K562 (cell line): Measurements from ENCODE around the gene ZBTB9. TPM values are rescaled to one million over a fixed set of nuclear protein-coding genes. Genes with fewer than 3 reads are reported as not detected.

Experiments
- AFF1 ChIP-seq, 2 experiments: fragments of 450-650 bp; IDR thresholded peaks; 2 replicates each; pipeline ENCODE4 v1.6.1; 2018; ENCODE audit warnings: mild to moderate bottlenecking in 2 of 2, low read depth in 1 of 2; ENCODE audit not compliant: partially characterized antibody in 2 of 2
- CREB1 ChIP-seq, 2 experiments: sonication (generic) in 1 of 2; formaldehyde crosslinking in 1 of 2; IDR thresholded peaks; 2 replicates each; pipeline versions ENCODE4 v1.6.1 to v1.8.0; 2012 to 2022; ENCODE audit warnings: inconsistent platforms in 1 of 2, mild to moderate bottlenecking in 1 of 2, missing genetic modification reagents in 1 of 2, moderate library complexity in 1 of 2
- DACH1 ChIP-seq: fragments of 450-650 bp; IDR thresholded peaks from 2 replicates; pipeline ENCODE4 v1.6.1; 2018; ENCODE audit not compliant: partially characterized antibody
- NKRF ChIP-seq: fragments of 450-650 bp; IDR thresholded peaks from 2 replicates; pipeline ENCODE4 v1.6.1; 2016; ENCODE audit warnings: borderline replicate concordance
- PREB ChIP-seq: sonication (generic); formaldehyde crosslinking; IDR thresholded peaks from 2 replicates; pipeline ENCODE4 v1.8.1; 2023; ENCODE audit warnings: mild to moderate bottlenecking, missing genetic modification reagents
- SREBF1 ChIP-seq: fragments of 150-350 bp; IDR thresholded peaks from 2 replicates; pipeline ENCODE4 v1.6.1; 2014; ENCODE audit warnings: antibody characterized with exemption, low read depth, low read length, borderline replicate concordance
- TBP ChIP-seq: optimal IDR thresholded peaks from 2 replicates; pipeline ENCODE3; 2011; ENCODE audit warnings: low read depth, low read length, improper control_type of control experiment
- TEAD4 ChIP-seq, 2 experiments: sonication (generic) in 1 of 2; formaldehyde crosslinking in 1 of 2; IDR thresholded peaks; 2 replicates each; pipeline versions ENCODE4 v1.6.1 to v1.8.0; 2012 to 2022; ENCODE audit warnings: borderline replicate concordance in 1 of 2, inconsistent platforms in 1 of 2, low read length in 1 of 2, mild to moderate bottlenecking in 1 of 2, missing genetic modification reagents in 1 of 2
- VEZF1 ChIP-seq: fragments of 200-800 bp; sonication (Bioruptor generic); IDR thresholded peaks from 2 replicates; pipeline ENCODE4 v1.6.1; 2017; ENCODE audit warnings: missing genetic modification characterization, missing compliant biosample characterization
- ZNF212 ChIP-seq: fragments of 450-650 bp; formaldehyde crosslinking; IDR thresholded peaks from 2 replicates; pipeline ENCODE4 v1.4.0; 2020; ENCODE audit warnings: mild to moderate bottlenecking
- ZNF217 ChIP-seq: sonication (generic); formaldehyde crosslinking; IDR thresholded peaks from 2 replicates; pipeline ENCODE4 v1.8.0; 2022; ENCODE audit warnings: mild to moderate bottlenecking, missing genetic modification reagents
- ZNF24 ChIP-seq: fragments of 450-650 bp; IDR thresholded peaks from 2 replicates; pipeline ENCODE4 v1.6.1; 2016
- ZNF444 ChIP-seq: fragments of 250-450 bp; sonication (Bioruptor Pico); IDR thresholded peaks from 2 replicates; pipeline ENCODE4 v1.4.0; 2020; ENCODE audit warnings: mild to moderate bottlenecking, moderate library complexity
- polyA plus RNA-seq, 8 experiments: library from polyadenylated mRNA; depleted of rRNA in 4 of 8; stranded (reverse) in 5 of 8; unstranded in 3 of 8; fragments of >200 nt; fragmentation: Nextera tagmentation in 2 of 8; fragmentation: Illumina TruSeq in 1 of 8; extraction: Ambion mirVana in 2 of 8; extraction: Trizol in 1 of 8; gene quantifications; 2 replicates each; pipeline versions ENCODE4 v1.2.1 to v1.2.3, GENCODE V29; 2011 to 2014; ENCODE audit warnings: inconsistent platforms in 1 of 8, missing spikeins in 1 of 8
- total RNA-seq, 7 experiments: library from RNA; depleted of rRNA in 6 of 7; stranded (reverse); fragments of >200 nt in 6 of 7; fragmentation: Illumina TruSeq in 2 of 7; extraction: Trizol in 2 of 7; gene quantifications; 2 replicates each; pipeline versions ENCODE4 v1.2.1 to v1.2.3, GENCODE V29; 2011 to 2021; ENCODE audit warnings: low replicate concordance in 1 of 7

ZBTB9 gene
- total and polyA plus RNA-seq, 9 of the 15 experiments (the other 6 are each of a cell fraction or from before 2014, with no cell fraction given): 1.9 to 19.5 (median 10.4) TPM

GRCh38 chr6:33420491-33421343, 33.7 kb upstream of the ZBTB9 start (continued):
- TF ChIP-seq PREB: no peak
- peak; percentile 36 for TF ChIP-seq DACH1
- TF ChIP-seq ZNF212 (CRISPR knock-in tag): no peak
- TF ChIP-seq TBP: peak; percentile 31
- TF ChIP-seq ZNF217 (CRISPR knock-in tag): no peak
- peak; percentile 43 to 77 for TF ChIP-seq AFF1 (IDR thresholded peaks at IDR 0.05; ENCODE audit: low read depth in 1 of 2, partially characterized antibody in 2 of 2)
- peak; percentile 55; the same call in 1 of the 2 replicates for TF ChIP-seq TEAD4 (IDR thresholded peaks at IDR 0.05; ENCODE audit: low read length)
- TF ChIP-seq TEAD4 (CRISPR knock-in tag; IDR thresholded peaks at IDR 0.05; ENCODE audit: borderline replicate concordance): no peak
- peak; percentile 85 for TF ChIP-seq VEZF1 (CRISPR knock-in tag)
- peak; percentile 39; the same call in 1 of the 2 replicates for TF ChIP-seq NKRF
- no peak for TF ChIP-seq SREBF1
- TF ChIP-seq ZNF24: 0 out of 2 replicates have a peak, but pooled peaks have one; percentile 55
- TF ChIP-seq ZNF444 (CRISPR knock-in tag): no peak
- TF ChIP-seq CREB1 (IDR thresholded peaks at IDR 0.05): no peak
- TF ChIP-seq CREB1 (CRISPR knock-in tag; IDR thresholded peaks at IDR 0.05): no peak
